ENCODE results near the gene UGT1A4.

The UGT1A4 gene

DNA sequence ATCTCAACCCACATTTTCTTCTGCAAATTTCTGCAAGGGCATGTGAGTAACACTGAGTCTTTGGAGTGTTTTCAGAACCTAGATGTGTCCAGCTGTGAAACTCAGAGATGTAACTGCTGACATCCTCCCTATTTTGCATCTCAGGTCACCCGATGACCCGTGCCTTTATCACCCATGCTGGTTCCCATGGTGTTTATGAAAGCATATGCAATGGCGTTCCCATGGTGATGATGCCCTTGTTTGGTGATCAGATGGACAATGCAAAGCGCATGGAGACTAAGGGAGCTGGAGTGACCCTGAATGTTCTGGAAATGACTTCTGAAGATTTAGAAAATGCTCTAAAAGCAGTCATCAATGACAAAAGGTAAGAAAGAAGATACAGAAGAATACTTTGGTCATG, 49.5 kb downstream of the UGT1A4 start:
- no peak overlapping the region for H3K4me3 ChIP-seq (ENCODE audit: low read depth, low read length)
- in situ Hi-C loops (cut with HindIII; ENCODE audit: low sequenced_read_pairs) = no loop called here
- TF ChIP-seq, protein P1, sequence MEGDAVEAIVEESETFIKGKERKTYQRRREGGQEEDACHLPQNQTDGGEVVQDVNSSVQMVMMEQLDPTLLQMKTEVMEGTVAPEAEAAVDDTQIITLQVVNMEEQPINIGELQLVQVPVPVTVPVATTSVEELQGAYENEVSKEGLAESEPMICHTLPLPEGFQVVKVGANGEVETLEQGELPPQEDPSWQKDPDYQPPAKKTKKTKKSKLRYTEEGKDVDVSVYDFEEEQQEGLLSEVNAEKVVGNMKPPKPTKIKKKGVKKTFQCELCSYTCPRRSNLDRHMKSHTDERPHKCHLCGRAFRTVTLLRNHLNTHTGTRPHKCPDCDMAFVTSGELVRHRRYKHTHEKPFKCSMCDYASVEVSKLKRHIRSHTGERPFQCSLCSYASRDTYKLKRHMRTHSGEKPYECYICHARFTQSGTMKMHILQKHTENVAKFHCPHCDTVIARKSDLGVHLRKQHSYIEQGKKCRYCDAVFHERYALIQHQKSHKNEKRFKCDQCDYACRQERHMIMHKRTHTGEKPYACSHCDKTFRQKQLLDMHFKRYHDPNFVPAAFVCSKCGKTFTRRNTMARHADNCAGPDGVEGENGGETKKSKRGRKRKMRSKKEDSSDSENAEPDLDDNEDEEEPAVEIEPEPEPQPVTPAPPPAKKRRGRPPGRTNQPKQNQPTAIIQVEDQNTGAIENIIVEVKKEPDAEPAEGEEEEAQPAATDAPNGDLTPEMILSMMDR (IDR thresholded peaks at IDR 0.05; ENCODE audit: low read depth, low read length, missing control alignments) = no peak
- no peak for DNase-seq (ENCODE audit: low read depth)

DNA sequence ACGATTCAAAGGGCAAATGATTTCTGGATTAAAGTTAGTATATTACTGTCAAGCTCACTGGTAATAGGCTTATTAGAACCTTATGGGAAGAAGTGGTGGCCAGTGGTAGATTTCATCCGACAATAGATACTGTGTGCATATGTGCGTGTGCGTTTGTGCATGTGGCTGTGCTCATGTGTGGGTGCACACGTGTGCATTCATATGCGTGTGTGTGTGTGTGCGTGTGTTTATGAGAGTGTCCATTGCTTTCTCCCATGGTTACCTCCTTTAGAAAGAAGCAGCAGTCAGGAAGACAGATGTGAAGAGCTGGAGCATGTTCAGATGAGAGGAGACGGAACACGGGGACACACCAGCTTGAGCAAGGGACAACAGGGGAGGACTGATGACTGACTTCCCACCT, 50.7 kb downstream of the UGT1A4 start:
- no peak for DNase-seq (ENCODE audit: low read depth)
- TF ChIP-seq, protein P1 (IDR thresholded peaks at IDR 0.05; ENCODE audit: low read depth, low read length, missing control alignments) = no peak
- H3K4me3 ChIP-seq (ENCODE audit: low read depth, low read length) = no peak overlapping the region
- in situ Hi-C loops (cut with HindIII; ENCODE audit: low sequenced_read_pairs) = no loop called here

DNA sequence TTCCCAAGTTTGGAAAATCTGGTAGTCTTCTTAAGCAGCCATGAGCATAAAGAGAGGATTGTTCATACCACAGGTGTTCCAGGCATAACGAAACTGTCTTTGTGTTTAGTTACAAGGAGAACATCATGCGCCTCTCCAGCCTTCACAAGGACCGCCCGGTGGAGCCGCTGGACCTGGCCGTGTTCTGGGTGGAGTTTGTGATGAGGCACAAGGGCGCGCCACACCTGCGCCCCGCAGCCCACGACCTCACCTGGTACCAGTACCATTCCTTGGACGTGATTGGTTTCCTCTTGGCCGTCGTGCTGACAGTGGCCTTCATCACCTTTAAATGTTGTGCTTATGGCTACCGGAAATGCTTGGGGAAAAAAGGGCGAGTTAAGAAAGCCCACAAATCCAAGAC, 53.6 kb downstream of the UGT1A4 start:
- H3K4me3 ChIP-seq (ENCODE audit: low read depth, low read length) = no peak overlapping the region
- DNase-seq (ENCODE audit: low read depth) = no peak
- TF ChIP-seq, protein P1 (IDR thresholded peaks at IDR 0.05; ENCODE audit: low read depth, low read length, missing control alignments) = no peak
- in situ Hi-C loops (cut with HindIII; ENCODE audit: low sequenced_read_pairs) = no loop called here

DNA sequence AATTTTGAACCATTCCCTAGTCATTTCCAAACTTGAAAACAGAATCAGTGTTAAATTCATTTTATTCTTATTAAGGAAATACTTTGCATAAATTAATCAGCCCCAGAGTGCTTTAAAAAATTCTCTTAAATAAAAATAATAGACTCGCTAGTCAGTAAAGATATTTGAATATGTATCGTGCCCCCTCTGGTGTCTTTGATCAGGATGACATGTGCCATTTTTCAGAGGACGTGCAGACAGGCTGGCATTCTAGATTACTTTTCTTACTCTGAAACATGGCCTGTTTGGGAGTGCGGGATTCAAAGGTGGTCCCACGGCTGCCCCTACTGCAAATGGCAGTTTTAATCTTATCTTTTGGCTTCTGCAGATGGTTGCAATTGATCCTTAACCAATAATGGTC, 54.0 kb downstream of the UGT1A4 start:
- TF ChIP-seq, protein P1 (IDR thresholded peaks at IDR 0.05; ENCODE audit: low read depth, low read length, missing control alignments) = no peak
- in situ Hi-C loops (cut with HindIII; ENCODE audit: low sequenced_read_pairs) = no loop called here
- DNase-seq (ENCODE audit: low read depth) = no peak
- no peak overlapping the region for H3K4me3 ChIP-seq (ENCODE audit: low read depth, low read length)

DNA sequence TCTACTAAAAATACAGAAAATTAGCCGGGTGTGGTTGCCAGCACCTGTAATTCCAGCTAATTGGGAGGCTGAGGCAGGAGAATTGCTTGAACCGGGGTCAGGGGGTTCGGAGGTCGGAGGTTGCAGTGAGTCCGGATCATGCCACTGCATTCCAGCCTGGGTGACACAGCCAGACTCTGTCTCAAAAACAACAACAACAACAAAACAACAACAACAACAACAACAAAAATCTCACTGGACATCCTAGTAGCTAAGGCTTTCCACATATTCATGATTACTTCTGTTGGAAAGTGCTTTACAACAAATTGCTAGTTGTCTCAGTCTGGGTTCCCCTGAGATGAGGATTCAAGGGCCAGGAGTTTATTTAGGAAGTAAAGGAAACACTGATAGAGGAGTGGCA, 55.3 kb downstream of the UGT1A4 start:
- no peak for DNase-seq (ENCODE audit: low read depth)
- no peak overlapping the region for H3K4me3 ChIP-seq (ENCODE audit: low read depth, low read length)
- in situ Hi-C loops (cut with HindIII; ENCODE audit: low sequenced_read_pairs) = no loop called here
- TF ChIP-seq, protein P1 (IDR thresholded peaks at IDR 0.05; ENCODE audit: low read depth, low read length, missing control alignments) = no peak

DNA sequence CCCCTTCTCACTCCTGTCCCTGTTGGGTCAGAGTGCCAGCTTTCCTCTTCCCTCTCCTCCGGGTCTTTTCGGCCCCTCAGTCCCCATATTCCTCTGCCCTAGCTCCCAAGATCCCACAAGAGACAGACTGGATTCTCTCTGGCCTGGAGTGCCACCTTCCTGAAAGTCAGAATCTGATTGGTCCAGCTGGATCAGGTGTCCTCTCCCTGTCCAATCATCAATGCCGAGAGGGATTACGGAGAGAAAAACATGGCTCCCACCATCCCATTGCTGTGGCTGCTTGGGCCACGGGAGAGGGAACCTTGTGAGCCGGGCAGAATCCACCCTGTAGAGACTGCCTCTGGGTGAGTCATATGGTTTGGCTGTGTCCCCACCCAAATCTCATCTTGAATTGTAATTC, 56.9 kb downstream of the UGT1A4 start:
- DNase-seq (ENCODE audit: low read depth) = no peak
- H3K4me3 ChIP-seq (ENCODE audit: low read depth, low read length) = no peak overlapping the region
- in situ Hi-C loops (cut with HindIII; ENCODE audit: low sequenced_read_pairs) = no loop called here
- TF ChIP-seq, protein P1 (IDR thresholded peaks at IDR 0.05; ENCODE audit: low read depth, low read length, missing control alignments) = no peak

DNA sequence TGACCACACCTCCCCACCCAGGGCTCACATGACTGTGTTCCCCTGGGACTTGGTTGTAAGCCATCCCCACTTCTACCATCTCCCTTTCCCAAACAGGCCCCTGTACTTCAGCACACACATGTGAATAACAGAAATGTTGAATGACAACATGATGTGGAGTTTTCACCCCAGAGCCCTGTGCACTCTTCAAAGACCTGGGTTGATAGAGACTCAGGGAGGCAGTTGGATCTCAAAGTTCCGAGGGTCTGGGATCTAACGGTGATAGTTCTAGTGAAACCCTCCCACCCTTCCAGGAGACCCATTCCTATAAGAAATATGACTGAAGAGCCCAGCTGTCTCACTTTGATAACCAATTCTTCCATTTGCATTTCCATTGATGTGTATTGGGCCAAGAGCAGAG, 59.5 kb downstream of the UGT1A4 start, which contains the start of gene MROH2A:
Gene MROH2A, plus strand, starts transcription at position 301 of the 400 bp plus-strand sequence. CDS start 1,029 bp downstream, outside the sequence.
- TF ChIP-seq, protein P1 (IDR thresholded peaks at IDR 0.05; ENCODE audit: low read depth, low read length, missing control alignments) = no peak
- no peak within 1 kb of the TSS for H3K4me3 ChIP-seq (ENCODE audit: low read depth, low read length)
- DNase-seq (ENCODE audit: low read depth) = no peak
- in situ Hi-C loops (cut with HindIII; ENCODE audit: low sequenced_read_pairs) = no loop called here

Data from astrocyte of the cerebellum (primary cell).